Measurements from ENCODE around the gene ISLR.

ISLR gene

GRCh38 chr15:74146277-74146800 is 27.2 kb upstream of the ISLR start:
- H3K36me3 ChIP-seq: no peaks in the 10 kb centered on the region
- no peak overlapping the region for H3K4me3 ChIP-seq (ENCODE audit: low read depth, low read length)
- H3K9me3 ChIP-seq (ENCODE audit: severe bottlenecking): peaks cover 8% of the 10 kb centered on the region
- TF ChIP-seq CTCF (IDR thresholded peaks at IDR 0.05; ENCODE audit: low read depth, low read length): no peak
- no peak overlapping the region for H3K27ac ChIP-seq
- DNase-seq: no peak
- H3K27me3 ChIP-seq (ENCODE audit: insufficient read depth, low read depth, severe bottlenecking): no peaks in the 10 kb centered on the region

- DNase-seq: no peak
- H3K27ac ChIP-seq: no peak overlapping the region
- H3K9me3 ChIP-seq (ENCODE audit: severe bottlenecking): peaks cover 8% of the 10 kb centered on the region
- no peaks in the 10 kb centered on the region for H3K27me3 ChIP-seq (ENCODE audit: insufficient read depth, low read depth, severe bottlenecking)
- no peak overlapping the region for H3K4me3 ChIP-seq (ENCODE audit: low read depth, low read length)
- TF ChIP-seq CTCF (IDR thresholded peaks at IDR 0.05; ENCODE audit: low read depth, low read length): no peak
- no peaks in the 10 kb centered on the region for H3K36me3 ChIP-seq
Observed at GRCh38 chr15:74147051-74147450, 26.5 kb upstream of the ISLR start.

GRCh38 chr15:74155766-74156417 is 17.6 kb upstream of the ISLR start:
- H3K36me3 ChIP-seq: no peaks in the 10 kb centered on the region
- H3K9me3 ChIP-seq (ENCODE audit: severe bottlenecking): no peaks in the 10 kb centered on the region
- H3K4me3 ChIP-seq (ENCODE audit: low read depth, low read length): no peak overlapping the region
- DNase-seq: no peak
- H3K27me3 ChIP-seq (ENCODE audit: insufficient read depth, low read depth, severe bottlenecking): no peaks in the 10 kb centered on the region
- no peak overlapping the region for H3K27ac ChIP-seq
- TF ChIP-seq CTCF (IDR thresholded peaks at IDR 0.05; ENCODE audit: low read depth, low read length): no peak

GRCh38 chr15:74156678-74157411 is 16.7 kb upstream of the ISLR start:
- H3K27ac ChIP-seq: no peak overlapping the region
- no peak for TF ChIP-seq CTCF (IDR thresholded peaks at IDR 0.05; ENCODE audit: low read depth, low read length)
- no peaks in the 10 kb centered on the region for H3K9me3 ChIP-seq (ENCODE audit: severe bottlenecking)
- H3K4me3 ChIP-seq (ENCODE audit: low read depth, low read length): no peak overlapping the region
- H3K27me3 ChIP-seq (ENCODE audit: insufficient read depth, low read depth, severe bottlenecking): no peaks in the 10 kb centered on the region
- DNase-seq: no peak
- no peaks in the 10 kb centered on the region for H3K36me3 ChIP-seq

GRCh38 chr15:74157868-74158827 is 15.4 kb upstream of the ISLR start:
- no peak for TF ChIP-seq CTCF (IDR thresholded peaks at IDR 0.05; ENCODE audit: low read depth, low read length)
- no peaks in the 10 kb centered on the region for H3K27me3 ChIP-seq (ENCODE audit: insufficient read depth, low read depth, severe bottlenecking)
- no peak for DNase-seq
- H3K36me3 ChIP-seq: no peaks in the 10 kb centered on the region
- H3K9me3 ChIP-seq (ENCODE audit: severe bottlenecking): no peaks in the 10 kb centered on the region
- H3K4me3 ChIP-seq (ENCODE audit: low read depth, low read length): no peak overlapping the region
- H3K27ac ChIP-seq: no peak overlapping the region

Measured in WERI-Rb-1 (cell line).